Common myeloid progenitor, CD34-positive (primary cell): ENCODE results near the gene MAPK6.

Experiments
- CTCF ChIA-PET: fragments of 350-600 bp; sonication (Branson Sonifier 250); formaldehyde crosslinking; loops from one replicate; lab custom pipeline; 2021; ENCODE audit warnings: antibody characterized with exemption; lab: Charles Lee
- POLR2A ChIA-PET: fragments of 350-600 bp; sonication (Branson Sonifier 250); formaldehyde crosslinking; loops from one replicate; lab custom pipeline; 2021; ENCODE audit warnings: antibody characterized with exemption; lab: Charles Lee
- DNase-seq, 3 donors: peaks; one replicate each; pipeline versions ENCODE4 v3.0.0 to v3.0.0-alpha.2; 2013
- H3K27ac ChIP-seq, 2 experiments: 1 replicate in 1 of 2; 2 replicates in 1 of 2; pipeline ENCODE4 v1.7.0; 2013; ENCODE audit warnings: inconsistent platforms in 2 of 2, low read length in 2 of 2, mild to moderate bottlenecking in 2 of 2, low read depth in 1 of 2, moderate library complexity in 1 of 2; ENCODE audit not compliant: severe bottlenecking in 2 of 2, insufficient read depth in 1 of 2, poor library complexity in 1 of 2
- H3K27me3 ChIP-seq, 5 experiments: replicated peaks in 2 of 5; 1 replicate in 3 of 5; 2 replicates in 2 of 5; pipeline versions ENCODE4 v1.6.1 to v1.7.0; 2013; ENCODE audit warnings: low read length in 4 of 5, mild to moderate bottlenecking in 2 of 5, moderate library complexity in 2 of 5, inconsistent platforms in 1 of 5; ENCODE audit not compliant: insufficient read depth in 5 of 5, control insufficient read depth in 4 of 5
- H3K36me3 ChIP-seq, 4 experiments: 1 replicate in 2 of 4; 2 replicates in 2 of 4; pipeline versions ENCODE4 v1.6.1 to v1.7.0; 2013; ENCODE audit warnings: low read length in 3 of 4, control low read depth in 1 of 4, mild to moderate bottlenecking in 1 of 4; ENCODE audit not compliant: control insufficient read depth in 4 of 4, insufficient read depth in 4 of 4
- H3K4me1 ChIP-seq, 4 experiments: 1 replicate in 3 of 4; 2 replicates in 1 of 4; pipeline versions ENCODE4 v1.6.1 to v1.7.1; 2013; ENCODE audit warnings: low read length in 3 of 4, mild to moderate bottlenecking in 3 of 4, control low read depth in 1 of 4, inconsistent platforms in 1 of 4, moderate library complexity in 1 of 4; ENCODE audit not compliant: control insufficient read depth in 4 of 4, insufficient read depth in 4 of 4; ENCODE audit errors: control extremely low read depth in 1 of 4
- H3K4me3 ChIP-seq, 7 experiments: 1 replicate in 4 of 7; 2 replicates in 3 of 7; pipeline versions ENCODE4 v1.5.1 to v1.7.0; 2013; ENCODE audit warnings: mild to moderate bottlenecking in 7 of 7, low read length in 6 of 7, moderate library complexity in 6 of 7, inconsistent platforms in 2 of 7, low read depth in 2 of 7, control low read depth in 1 of 7; ENCODE audit not compliant: insufficient read depth in 4 of 7, control insufficient read depth in 1 of 7; ENCODE audit errors: extremely low read depth in 1 of 7
- H3K9me3 ChIP-seq, 5 experiments: 1 replicate in 4 of 5; 2 replicates in 1 of 5; pipeline versions ENCODE4 v1.6.1 to v1.7.1; 2013; ENCODE audit warnings: low read length in 4 of 5, mild to moderate bottlenecking in 2 of 5, inconsistent platforms in 1 of 5, low read depth in 1 of 5, moderate library complexity in 1 of 5; ENCODE audit not compliant: control insufficient read depth in 4 of 5, insufficient read depth in 2 of 5; ENCODE audit errors: control extremely low read depth in 1 of 5
- WGBS: methylation state at CpG from one replicate; pipeline ENCODE4 v1.1.5; 2013; ENCODE audit not compliant: insufficient coverage; 5-methylcytosine and 5-hydroxymethylcytosine counted together

MAPK6 gene

DNA sequence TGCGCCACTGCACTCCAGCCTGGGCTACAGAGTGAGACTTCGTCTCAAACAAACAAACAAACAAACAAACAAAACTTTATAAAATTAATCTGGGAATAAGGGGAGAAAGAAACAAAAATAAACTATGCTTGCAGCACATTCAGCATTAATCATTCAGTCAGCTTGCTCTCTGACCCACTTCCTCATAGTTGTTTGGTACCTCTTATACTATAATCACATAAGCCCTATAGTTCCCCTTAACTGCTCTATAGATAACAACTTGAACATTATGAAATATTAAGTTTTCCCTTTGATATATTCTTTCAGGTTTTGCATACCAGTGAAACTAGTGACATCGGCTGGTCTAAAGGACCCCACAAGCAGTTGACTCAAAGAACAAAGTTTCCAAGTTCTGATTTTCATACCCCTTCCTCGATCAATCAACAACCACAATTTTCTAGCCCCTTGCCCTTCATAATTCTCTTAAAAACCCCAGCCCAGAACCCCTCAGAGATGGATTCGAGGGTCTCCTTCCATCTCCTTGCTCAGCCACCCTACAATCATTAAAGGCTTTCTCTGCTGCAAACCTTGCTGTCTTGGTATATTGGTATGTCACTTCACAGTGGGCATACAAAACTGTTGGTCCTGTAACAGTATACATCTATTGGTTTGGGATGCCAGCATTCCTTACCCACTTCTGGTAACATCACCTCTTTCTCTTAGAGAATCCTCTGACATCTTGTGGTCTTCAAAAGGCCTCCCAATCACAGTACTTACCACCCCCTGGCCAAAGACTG is 67.2 kb downstream of the MAPK6 start:
- CTCF ChIA-PET = interaction anchor here (0.9 to 1.1 kb wide), 3 partner anchors 8 to 48 kb away, joined by 3 read pairs; no protein-coding TSS in a partner anchor
- peak in 2 of 3 donors; percentile 54 to 65 for DNase-seq
- Histone ChIP-seq H3K27ac (no peak overlapping the region), H3K4me3 (no peak overlapping the region), H3K36me3 (no peaks in the 10 kb centered on the region), H3K9me3 (peaks cover 3 to 24% (median 10%) of the 10 kb centered on the region in 5 experiments), H3K27me3 (no peaks in the 10 kb centered on the region), H3K4me1 (peaks cover 6 to 32% (median 27%) of the 10 kb centered on the region in 4 experiments)
- POLR2A ChIA-PET = no interaction called here
- whole genome bisulfite sequencing = 96% methylated on average over 2 of the region's 5 CpGs

DNA sequence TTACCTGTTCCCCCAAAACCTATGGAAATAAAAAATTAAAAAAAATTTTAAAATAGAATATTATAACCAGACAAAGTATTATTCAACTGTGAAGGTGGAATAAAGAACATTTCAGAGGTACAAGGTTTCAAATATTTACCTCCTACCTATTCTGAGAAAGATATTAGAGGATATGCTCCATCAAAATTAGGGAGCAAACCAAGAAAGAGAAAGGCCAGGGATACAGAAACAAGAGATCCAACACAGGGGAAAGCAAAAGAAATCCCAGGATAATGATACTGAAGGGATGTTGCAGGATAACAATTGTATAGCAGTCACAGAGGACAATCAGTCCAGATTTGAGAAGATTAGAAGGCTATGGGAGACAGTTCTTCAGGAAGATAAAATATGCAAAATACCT is 71.2 kb downstream of the MAPK6 start:
- Histone ChIP-seq H3K4me3 (no peak overlapping the region), H3K4me1 (peaks cover 5 to 33% (median 30%) of the 10 kb centered on the region in 4 experiments), H3K36me3 (no peaks in the 10 kb centered on the region), H3K27ac (no peak overlapping the region), H3K27me3 (no peaks in the 10 kb centered on the region), H3K9me3 (peaks cover 3 to 24% (median 10%) of the 10 kb centered on the region in 5 experiments)
- ChIA-PET CTCF (interaction anchor here (1.3 to 1.7 kb wide), 4 partner anchors 11 to 48 kb away, joined by 4 to 5 read pairs (median 4); no protein-coding TSS in a partner anchor), POLR2A (no interaction called here)
- no peak for DNase-seq

DNA sequence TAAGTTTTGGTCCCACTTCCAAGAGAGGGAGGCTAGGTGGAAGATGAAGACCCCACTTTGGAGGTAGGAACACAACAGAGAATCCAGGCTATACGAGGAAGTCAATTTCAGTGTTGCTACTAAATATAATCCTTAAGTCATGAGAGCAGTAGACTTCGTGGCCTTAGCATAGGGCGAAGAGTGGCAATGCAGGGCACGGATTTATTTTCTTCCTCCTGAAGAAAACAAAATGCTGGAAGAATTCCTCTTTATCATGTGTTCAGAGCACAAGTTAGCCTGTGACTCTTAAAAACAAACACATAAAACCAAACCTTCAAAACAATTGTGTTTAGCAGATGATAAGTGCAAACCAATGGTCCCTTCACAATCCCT is 74.1 kb downstream of the MAPK6 start:
- Histone ChIP-seq H3K27me3 (no peaks in the 10 kb centered on the region), H3K4me3 (peak overlapping the region in 2 of 7 experiments; percentile 41 to 45), H3K36me3 (no peaks in the 10 kb centered on the region), H3K4me1 (peaks cover 5 to 45% (median 40%) of the 10 kb centered on the region in 4 experiments), H3K27ac (no peak overlapping the region), H3K9me3 (peaks cover 0 to 11% (median 3%) of the 10 kb centered on the region in 5 experiments)
- ChIA-PET CTCF (no interaction called here), POLR2A (no interaction called here)
- 3% methylated on average over 4 of the region's 4 CpGs for WGBS
- no peak for DNase-seq

DNA sequence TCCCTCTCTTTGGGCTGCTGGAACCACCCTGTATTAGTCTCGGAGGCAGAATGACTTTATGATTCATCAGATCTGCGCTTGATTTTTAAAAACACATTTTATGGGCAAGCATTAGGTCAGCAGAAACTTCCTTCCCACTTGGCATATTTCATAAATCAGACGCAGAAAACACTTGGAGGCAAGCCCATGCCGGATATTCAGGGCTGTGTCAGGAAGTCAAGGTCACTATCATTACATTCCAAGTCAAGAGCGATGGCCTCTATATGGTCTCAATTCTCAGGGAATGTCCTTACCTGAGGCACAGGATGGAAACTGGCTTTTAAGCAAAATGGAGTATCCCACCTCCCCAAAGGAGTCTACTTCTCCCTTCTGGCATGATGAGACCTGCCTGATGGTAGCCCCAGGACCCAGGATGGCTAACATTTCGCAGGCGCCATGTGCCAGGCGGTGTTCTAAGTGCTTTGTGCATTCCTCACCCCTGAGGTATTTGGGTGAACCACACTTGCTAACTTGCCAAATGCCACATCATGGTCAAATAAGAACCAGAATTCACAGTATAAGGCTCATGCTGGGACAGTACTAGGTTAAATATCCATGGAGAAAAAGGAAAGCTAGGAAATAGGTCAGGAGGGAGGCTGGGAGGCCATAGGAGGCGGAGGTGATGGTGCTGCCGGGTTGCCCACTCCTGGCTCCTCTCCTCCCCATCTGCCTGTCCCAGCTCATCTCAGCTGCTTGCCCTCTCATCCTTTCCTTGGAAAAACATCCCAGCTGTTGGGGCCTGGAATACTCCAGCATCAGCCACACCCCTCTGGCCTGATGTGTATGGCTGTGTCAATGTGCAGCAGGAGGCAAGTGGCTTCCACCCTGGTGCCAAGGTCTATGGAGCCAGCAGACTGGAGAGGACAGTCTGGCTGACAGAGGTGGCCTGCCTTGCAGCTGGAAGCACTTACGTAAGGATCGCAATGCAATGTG is 74.8 kb downstream of the MAPK6 start:
- 41% methylated on average over 9 of the region's 12 CpGs for WGBS
- CTCF ChIA-PET = interaction anchor here (0.6 to 1.2 kb wide), 2 partner anchors 8 to 10 kb away, joined by 3 to 4 read pairs; no protein-coding TSS in a partner anchor
- Histone ChIP-seq H3K9me3 (peaks cover 0 to 7% (median 3%) of the 10 kb centered on the region in 5 experiments), H3K4me1 (peaks cover 5 to 50% (median 42%) of the 10 kb centered on the region in 4 experiments), H3K27me3 (no peaks in the 10 kb centered on the region), H3K27ac (no peak overlapping the region), H3K36me3 (no peaks in the 10 kb centered on the region), H3K4me3 (peak overlapping the region in 2 of 7 experiments; percentile 41 to 45)
- peak; percentile 45 to 77 (median 72) for DNase-seq
- POLR2A ChIA-PET = no interaction called here

DNA sequence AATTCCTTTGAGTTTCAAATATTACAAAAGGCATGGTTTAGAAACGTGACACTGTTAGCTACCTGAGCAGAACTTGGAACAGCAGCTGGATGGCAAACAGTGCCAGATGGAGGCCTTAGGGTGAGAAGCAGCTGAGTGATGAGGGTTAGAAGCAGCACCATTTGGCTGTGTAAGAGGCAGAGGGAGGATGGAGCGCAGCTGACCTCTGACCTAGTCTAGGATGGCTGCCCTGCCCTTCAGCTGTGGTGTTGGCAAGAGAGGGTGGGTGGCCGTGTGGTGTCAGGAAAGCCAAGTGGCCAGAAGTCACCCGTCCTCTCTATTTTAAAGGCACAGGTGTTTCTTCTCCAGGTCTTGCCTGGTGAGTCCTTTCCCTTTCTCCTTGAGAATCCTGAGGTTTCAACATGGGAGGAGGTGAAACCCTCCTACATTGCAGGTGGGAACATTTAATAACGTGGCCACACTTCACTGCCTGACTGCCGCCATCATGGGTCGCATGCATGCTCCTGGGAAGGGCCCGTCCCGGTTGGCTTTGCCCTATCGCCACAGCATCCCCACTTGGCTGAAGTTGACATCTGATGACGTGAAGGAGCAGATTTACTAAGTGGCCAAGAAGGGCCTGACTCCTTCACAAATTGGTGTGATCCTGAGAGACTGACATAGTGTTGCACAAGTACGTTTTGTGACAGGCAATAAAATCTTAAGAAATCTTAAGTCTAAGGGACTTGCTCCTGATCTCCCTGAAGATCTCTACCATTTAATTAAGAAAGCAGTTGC is 76.0 kb downstream of the MAPK6 start:
- Histone ChIP-seq H3K4me1 (peaks cover 5 to 51% (median 42%) of the 10 kb centered on the region in 4 experiments), H3K27me3 (no peaks in the 10 kb centered on the region), H3K9me3 (peaks cover 0 to 4% (median 2%) of the 10 kb centered on the region in 5 experiments), H3K36me3 (no peaks in the 10 kb centered on the region), H3K4me3 (no peak overlapping the region), H3K27ac (no peak overlapping the region)
- over 99% methylated on average over 12 of the region's 12 CpGs for WGBS
- ChIA-PET POLR2A (no interaction called here), CTCF (interaction anchor here (0.6 kb wide), 1 partner anchor 10 kb away, joined by 3 read pairs; no protein-coding TSS in a partner anchor)
- DNase-seq = no peak

DNA sequence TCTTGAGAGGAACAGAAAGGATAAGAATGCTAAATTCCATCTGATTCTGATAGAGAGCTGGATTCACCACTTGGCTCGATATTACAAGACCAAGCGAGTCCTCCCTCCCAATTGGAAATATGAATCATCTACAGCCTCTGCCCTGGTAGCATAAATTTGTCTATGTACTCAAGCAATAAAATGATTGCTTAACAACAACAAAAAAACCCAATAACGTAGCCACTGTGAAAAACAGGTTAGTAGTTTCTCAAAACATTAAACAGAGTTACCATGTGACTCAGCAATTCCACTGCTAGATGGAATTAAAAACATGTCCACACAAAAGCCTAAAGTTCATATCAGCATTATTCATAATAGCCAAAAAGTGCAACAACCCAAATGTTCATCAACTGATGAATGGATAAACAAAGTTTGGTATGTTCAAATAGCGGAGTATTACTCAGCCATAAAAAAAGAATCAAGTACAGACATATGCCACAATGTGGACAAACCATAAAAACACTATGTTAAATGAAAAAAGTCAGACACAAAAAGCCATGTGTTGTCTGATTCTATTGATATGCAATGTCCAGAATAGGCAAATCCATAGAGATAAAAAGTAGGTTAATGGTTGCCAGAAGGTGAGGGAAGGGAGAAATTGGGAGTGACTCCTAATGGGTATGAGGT is 76.7 kb downstream of the MAPK6 start:
- H3K36me3 ChIP-seq = no peaks in the 10 kb centered on the region

More for the DNA sequence above, 76.7 kb downstream of the MAPK6 start:
- H3K27me3 ChIP-seq = no peaks in the 10 kb centered on the region
- POLR2A ChIA-PET = no interaction called here
- no CpG with 5 or more reads among the region's 4 CpGs for WGBS
- CTCF ChIA-PET = no interaction called here
- H3K4me1 ChIP-seq = peaks cover 5 to 51% (median 43%) of the 10 kb centered on the region in 4 experiments
- no peak overlapping the region for H3K27ac ChIP-seq
- DNase-seq = peak in 2 of 3 donors; percentile 50 to 53
- no peak overlapping the region for H3K4me3 ChIP-seq
- no peaks in the 10 kb centered on the region for H3K9me3 ChIP-seq
